Stimulated activated CD8-positive, alpha-beta memory T cell treated with anti-CD3 and anti-CD28 coated beads, Interleukin-7, amount 100 ng/mL, for 4 hours (primary cell): Measurements from ENCODE around the gene PITPNC1.
"Not testable (repeated sequence)": the region's sequence is repeated elsewhere in the genome, so short reads cannot be mapped to it uniquely, and the experiment has no call there.

Experiments
- DNase-seq, 2 donors: peaks; one replicate each; pipeline ENCODE4 v3.0.0-alpha.2; 2020; ENCODE audit warnings: low read depth in 2 of 2

PITPNC1 gene

GRCh38 chr17:67725373-67725791, 348.3 kb downstream of the PITPNC1 start:
- DNase-seq, result no peak

DNA sequence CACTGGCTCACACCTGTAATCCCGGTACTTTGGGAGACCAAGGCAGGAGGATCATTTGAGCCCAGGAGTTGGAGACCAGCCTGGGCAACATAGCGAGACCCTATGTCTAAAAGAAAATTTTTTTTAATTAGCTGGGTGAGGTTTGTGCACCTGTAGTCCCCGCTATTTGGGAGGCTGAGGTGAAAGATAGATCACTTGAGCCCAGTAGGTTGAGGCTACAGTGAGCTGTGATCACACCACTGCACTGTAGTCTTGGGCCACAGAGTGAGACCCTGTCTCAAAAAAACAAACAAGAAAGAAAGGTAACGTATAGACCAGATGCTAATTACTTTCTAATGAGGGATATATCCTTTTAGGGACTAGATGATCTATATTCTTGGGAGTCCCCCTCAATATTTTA, 348.7 kb downstream of the PITPNC1 start:
- DNase-seq, result no peak

DNA sequence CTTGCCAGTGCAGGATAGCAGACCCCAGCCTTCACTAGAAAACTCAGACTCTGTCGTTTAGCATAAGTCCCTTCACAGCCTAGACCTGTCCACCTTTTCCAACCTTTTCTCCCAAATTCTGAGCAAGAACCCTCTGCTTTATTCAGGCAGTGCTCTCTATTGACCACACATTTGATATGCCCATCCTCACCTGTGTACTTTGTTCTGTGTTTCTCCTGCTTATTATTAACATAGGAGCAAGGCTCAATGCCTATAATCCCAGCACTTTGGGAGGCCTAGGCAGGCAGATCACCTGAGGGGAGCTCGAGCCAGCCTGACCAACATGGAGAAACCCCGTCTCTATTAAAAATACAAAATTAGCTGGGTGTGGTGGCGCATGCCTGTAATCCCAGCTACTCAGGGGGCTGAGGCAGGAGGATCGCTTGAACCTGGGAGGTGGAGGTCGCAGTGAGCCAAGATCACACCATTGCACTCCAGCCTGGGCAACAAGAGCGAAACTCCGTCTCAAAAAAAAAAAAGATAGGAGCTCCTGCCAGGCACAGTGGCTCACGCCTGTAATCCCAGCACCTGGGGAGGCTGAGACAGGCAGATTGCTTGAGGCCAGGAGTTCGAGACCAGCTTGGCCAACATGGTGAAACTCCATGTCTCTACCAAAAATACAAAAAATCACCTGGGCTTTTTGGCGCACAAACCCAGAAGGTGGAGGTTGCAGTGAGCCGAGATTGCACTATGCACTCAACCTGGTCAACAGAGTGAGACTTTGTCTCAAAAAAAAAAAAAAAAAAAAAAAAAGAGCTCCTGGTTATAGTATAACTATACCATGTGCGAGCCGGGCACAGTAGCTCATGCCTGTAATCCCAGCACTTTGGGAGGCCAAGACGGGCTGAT, 350.3 kb downstream of the PITPNC1 start:
- not testable (repeated sequence) for DNase-seq

DNA sequence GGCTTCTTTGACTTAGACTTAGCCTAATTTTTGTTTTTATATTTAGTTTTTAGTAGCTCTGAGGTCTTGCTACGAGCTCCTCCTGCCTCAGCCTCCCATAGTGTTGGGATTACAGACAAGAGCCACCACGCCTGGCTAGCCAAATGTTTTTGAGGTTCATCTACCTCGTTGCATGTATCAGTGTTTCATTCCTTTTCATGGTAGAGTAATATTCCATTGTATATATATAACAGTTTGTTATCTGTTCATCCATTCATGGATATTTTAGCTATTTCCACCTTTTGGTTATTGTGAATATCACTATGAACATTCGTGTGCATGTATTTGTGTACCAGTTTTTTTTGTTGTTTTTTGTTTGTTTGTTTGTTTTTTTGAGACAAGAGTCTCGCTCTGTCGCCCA, 352.8 kb downstream of the PITPNC1 start:
- DNase-seq, result no peak

GRCh38 chr17:67730731-67731130, 353.6 kb downstream of the PITPNC1 start:
- no peak for DNase-seq

GRCh38 chr17:67733449-67733848, 356.4 kb downstream of the PITPNC1 start:
- no peak for DNase-seq

DNA sequence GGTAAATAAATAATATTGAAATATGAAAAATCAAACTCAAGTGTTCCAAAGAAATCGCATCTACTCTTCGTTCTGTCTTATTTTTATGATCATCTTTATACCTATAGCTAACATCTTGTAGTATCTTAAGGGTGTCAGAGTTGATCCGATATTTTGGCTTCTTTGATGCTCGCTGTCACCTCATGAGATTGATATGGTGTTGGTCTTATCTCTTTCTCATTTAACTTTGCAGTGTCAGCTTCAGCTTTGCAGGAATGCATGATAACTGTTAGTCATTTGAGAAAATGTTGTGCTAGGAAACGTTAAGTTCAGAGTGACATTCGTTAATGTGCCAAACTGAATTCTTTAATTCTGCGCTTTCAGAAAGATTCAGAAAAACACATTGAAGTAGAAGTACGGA, 360.1 kb downstream of the PITPNC1 start:
- DNase-seq, result no peak

DNA sequence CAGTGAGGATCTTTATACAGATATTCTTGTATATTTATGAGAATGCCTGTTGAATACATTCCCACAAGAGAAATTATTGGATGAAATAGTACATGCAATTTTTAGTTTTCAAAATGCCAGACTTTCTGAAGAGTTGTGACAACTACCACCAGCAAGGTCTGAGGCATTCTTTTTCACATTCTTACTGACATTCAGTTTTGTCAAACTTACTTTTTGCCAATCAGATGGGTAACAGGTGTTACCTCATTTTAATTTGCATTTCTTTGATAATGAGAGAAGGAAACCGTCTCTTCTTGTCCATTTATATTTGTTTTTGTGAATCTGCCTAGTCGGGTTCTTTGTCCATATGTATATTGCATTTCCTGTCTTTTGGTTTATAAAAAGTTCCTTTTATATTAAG, 364.9 kb downstream of the PITPNC1 start:
- DNase-seq, result no peak
